Breast epithelium (tissue), 4 donors: ENCODE data around the gene PARP16. TPM values are rescaled to one million over a fixed set of nuclear protein-coding genes. Genes with fewer than 3 reads are reported as not detected.
A peak's percentile ranks its signal among the peaks of the same experiment; 100 is the strongest.

Source experiments
- DNase-seq, 2 donors: peaks; one replicate each; pipeline ENCODE4 v3.0.0-alpha.2; 2019; ENCODE audit warnings: low spot score in 2 of 2
- H3K27ac ChIP-seq, 2 donors: fragments of 200-600 bp; sonication (generic) in 1 of 2; one replicate each; pipeline ENCODE4 v1.5.1; 2016 to 2019; ENCODE audit warnings: mild to moderate bottlenecking in 1 of 2
- H3K27me3 ChIP-seq, 2 donors: fragments of 200-600 bp; sonication (generic) in 1 of 2; one replicate each; pipeline versions ENCODE4 v1.5.1 to v1.6.0; 2017 to 2019; ENCODE audit warnings: control low read depth in 1 of 2, mild to moderate bottlenecking in 1 of 2
- H3K36me3 ChIP-seq: fragments of 200-600 bp; one replicate; pipeline ENCODE4 v1.5.1; 2019
- H3K4me1 ChIP-seq, 2 donors: fragments of 200-600 bp; sonication (generic); one replicate each; pipeline ENCODE4 v1.5.1; 2016 to 2019; ENCODE audit warnings: control low read depth in 1 of 2
- H3K4me3 ChIP-seq, 3 donors: fragments of 200-600 bp; sonication (generic); 1 replicate in 2 of 3; 2 replicates in 1 of 3; pipeline ENCODE4 v1.5.1; 2016 to 2019; ENCODE audit warnings: mild to moderate bottlenecking in 3 of 3, moderate library complexity in 2 of 3
- H3K9me3 ChIP-seq, 2 donors: fragments of 200-600 bp; sonication (generic) in 1 of 2; one replicate each; pipeline ENCODE4 v1.5.1; 2016 to 2019; ENCODE audit warnings: control low read depth in 1 of 2
- POLR2A ChIP-seq: fragments of 450-650 bp; IDR thresholded peaks from one replicate; pipeline ENCODE4 v1.6.1; 2016; ENCODE audit warnings: antibody characterized with exemption, mild to moderate bottlenecking, moderate library complexity
- POLR2AphosphoS5 ChIP-seq, 3 donors: sonication (generic); formaldehyde crosslinking; IDR thresholded peaks; one replicate each; pipeline ENCODE4 v1.6.1; 2017; ENCODE audit warnings: antibody characterized with exemption in 3 of 3
- intact Hi-C: fragments of 100-400 bp; cut with DNase I; formaldehyde crosslinking; loops from one replicate; pipeline ENCODE4 v1.15.1; 2023; ENCODE audit warnings: low total_unique reads
- total RNA-seq, 3 donors: library from RNA; depleted of rRNA; stranded (reverse); fragments of >200 nt; gene quantifications; one replicate each; pipeline ENCODE4 v1.1.0, GENCODE V29; 2016
- TF ChIP-seq, protein P1 (sequence below), 3 donors: fragments of 450-650 bp; IDR thresholded peaks; one replicate each; pipeline ENCODE4 v1.5.1; 2016 to 2017; ENCODE audit warnings: antibody characterized with exemption in 3 of 3, mild to moderate bottlenecking in 3 of 3, moderate library complexity in 3 of 3

PARP16 gene
- total RNA-seq, 3 donors from 2014 or later = 8.5 to 14.9 (median 10.6) TPM

- H3K36me3 ChIP-seq = no peaks in the 10 kb centered on the region
- TF ChIP-seq POLR2AphosphoS5 (IDR thresholded peaks at IDR 0.05) (no peak), POLR2A (no peak)
- TF ChIP-seq, protein P1, sequence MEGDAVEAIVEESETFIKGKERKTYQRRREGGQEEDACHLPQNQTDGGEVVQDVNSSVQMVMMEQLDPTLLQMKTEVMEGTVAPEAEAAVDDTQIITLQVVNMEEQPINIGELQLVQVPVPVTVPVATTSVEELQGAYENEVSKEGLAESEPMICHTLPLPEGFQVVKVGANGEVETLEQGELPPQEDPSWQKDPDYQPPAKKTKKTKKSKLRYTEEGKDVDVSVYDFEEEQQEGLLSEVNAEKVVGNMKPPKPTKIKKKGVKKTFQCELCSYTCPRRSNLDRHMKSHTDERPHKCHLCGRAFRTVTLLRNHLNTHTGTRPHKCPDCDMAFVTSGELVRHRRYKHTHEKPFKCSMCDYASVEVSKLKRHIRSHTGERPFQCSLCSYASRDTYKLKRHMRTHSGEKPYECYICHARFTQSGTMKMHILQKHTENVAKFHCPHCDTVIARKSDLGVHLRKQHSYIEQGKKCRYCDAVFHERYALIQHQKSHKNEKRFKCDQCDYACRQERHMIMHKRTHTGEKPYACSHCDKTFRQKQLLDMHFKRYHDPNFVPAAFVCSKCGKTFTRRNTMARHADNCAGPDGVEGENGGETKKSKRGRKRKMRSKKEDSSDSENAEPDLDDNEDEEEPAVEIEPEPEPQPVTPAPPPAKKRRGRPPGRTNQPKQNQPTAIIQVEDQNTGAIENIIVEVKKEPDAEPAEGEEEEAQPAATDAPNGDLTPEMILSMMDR (IDR thresholded peaks at IDR 0.05) = no peak
- H3K4me3 ChIP-seq = no peak overlapping the region
- peaks cover 0 to 7% of the 10 kb centered on the region in 2 donors for H3K4me1 ChIP-seq
- H3K27ac ChIP-seq = no peak overlapping the region
- no peaks in the 10 kb centered on the region for H3K9me3 ChIP-seq
- intact Hi-C loops = no loop called here
- H3K27me3 ChIP-seq = no peaks in the 10 kb centered on the region
- no peak for DNase-seq
Measured at GRCh38 chr15:65289261-65289854, 2.7 kb upstream of the PARP16 start.

- Histone ChIP-seq H3K36me3 (no peaks in the 10 kb centered on the region), H3K27me3 (no peaks in the 10 kb centered on the region), H3K9me3 (no peaks in the 10 kb centered on the region), H3K4me3 (peak overlapping the region in 1 of 3 donors; percentile 81), H3K27ac (peak overlapping the region; percentile 90 to 91), H3K4me1 (peaks cover 0 to 7% of the 10 kb centered on the region in 2 donors)
- DNase-seq = no peak
- TF ChIP-seq POLR2A = no peak
- TF ChIP-seq POLR2AphosphoS5 (IDR thresholded peaks at IDR 0.05) = no peak
- TF ChIP-seq, protein P1 (IDR thresholded peaks at IDR 0.05) = no peak
- intact Hi-C loops = no loop called here
Measured at GRCh38 chr15:65287520-65287855, 805 bp upstream of the PARP16 start.

DNA sequence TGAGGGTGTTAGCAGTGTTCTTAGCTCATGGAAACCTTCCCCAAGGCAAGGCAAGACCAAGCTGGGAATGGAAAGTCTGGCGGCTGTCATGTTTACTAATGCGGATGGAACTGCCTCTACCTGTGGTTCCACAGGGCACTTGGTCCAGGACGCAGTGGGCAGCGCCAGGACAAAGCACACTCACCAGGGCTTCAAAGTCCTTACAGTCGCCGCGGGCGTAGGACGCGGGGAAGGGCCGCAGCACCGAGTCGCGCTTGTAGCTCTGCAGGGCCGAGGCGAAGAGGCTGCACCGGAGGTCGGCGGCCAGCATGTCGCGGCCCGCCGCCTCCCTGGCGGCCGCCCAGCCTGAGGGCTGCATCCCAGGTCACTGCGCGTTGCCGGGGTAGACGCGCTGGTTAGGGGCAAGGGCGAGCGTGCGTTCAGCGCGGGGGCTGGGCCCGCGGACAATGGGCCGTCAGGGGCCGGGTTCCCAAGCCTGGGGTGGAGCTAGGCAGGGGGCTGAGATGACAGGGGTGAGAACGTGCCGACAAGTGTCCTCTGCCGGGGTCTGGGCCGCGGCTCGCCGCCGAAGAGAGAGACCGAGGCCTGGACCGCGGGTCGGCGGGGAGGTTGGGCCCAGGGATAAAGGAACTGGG, 497 bp downstream of the PARP16 start:
- intact Hi-C loops = no loop called here
- H3K9me3 ChIP-seq = no peaks in the 10 kb centered on the region
- H3K4me1 ChIP-seq = peaks cover 0 to 7% of the 10 kb centered on the region in 2 donors
- peak overlapping the region; percentile 66 to 81 (median 81) for H3K4me3 ChIP-seq
- H3K36me3 ChIP-seq = no peaks in the 10 kb centered on the region
- no peaks in the 10 kb centered on the region for H3K27me3 ChIP-seq
- H3K27ac ChIP-seq = peak overlapping the region; percentile 90 to 91
- no peak for DNase-seq
- TF ChIP-seq, protein P1 (IDR thresholded peaks at IDR 0.05) = no peak
- TF ChIP-seq POLR2AphosphoS5 (IDR thresholded peaks at IDR 0.05) (peak in 1 of 3 donors; percentile 11), POLR2A (no peak)

- TF ChIP-seq, protein P1 (IDR thresholded peaks at IDR 0.05) = no peak
- TF ChIP-seq POLR2AphosphoS5 (IDR thresholded peaks at IDR 0.05) (no peak), POLR2A (no peak)
- Histone ChIP-seq H3K27me3 (no peaks in the 10 kb centered on the region), H3K27ac (peak overlapping the region; percentile 90 to 91), H3K9me3 (no peaks in the 10 kb centered on the region), H3K4me1 (peaks cover 0 to 7% of the 10 kb centered on the region in 2 donors), H3K4me3 (peak overlapping the region; percentile 66 to 81 (median 81)), H3K36me3 (no peaks in the 10 kb centered on the region)
- intact Hi-C loops = no loop called here
- DNase-seq = no peak
Measured at GRCh38 chr15:65285291-65286068, 1.2 kb downstream of the PARP16 start.

DNA sequence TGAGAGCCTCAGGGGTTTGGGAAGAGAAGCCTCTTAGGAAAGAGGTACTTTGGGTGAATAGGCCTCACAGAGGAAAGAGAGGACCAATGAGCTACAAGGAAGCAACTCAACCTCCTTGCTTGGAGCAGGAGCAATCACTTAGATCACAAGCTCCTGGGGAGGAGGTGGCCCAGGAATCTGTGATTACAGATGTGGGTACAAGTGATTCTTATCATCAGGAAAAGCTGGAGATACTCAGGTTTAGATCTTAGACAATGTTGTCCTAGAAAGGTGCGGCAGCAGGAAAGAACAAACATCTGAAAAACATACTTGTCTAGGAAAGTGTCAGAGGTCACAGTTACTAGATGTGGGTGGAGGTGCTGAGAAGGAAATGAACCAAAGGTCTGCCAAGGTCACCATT, 8.2 kb downstream of the PARP16 start:
- Histone ChIP-seq H3K27me3 (no peaks in the 10 kb centered on the region), H3K9me3 (no peaks in the 10 kb centered on the region), H3K4me3 (no peak overlapping the region), H3K4me1 (no peaks in the 10 kb centered on the region), H3K27ac (no peak overlapping the region), H3K36me3 (no peaks in the 10 kb centered on the region)
- no peak for DNase-seq
- intact Hi-C loops = no loop called here
- no peak for TF ChIP-seq POLR2AphosphoS5 (IDR thresholded peaks at IDR 0.05)
